ENCODE data around the gene ARL11.

Gene ARL11

GRCh38 chr13:49604570-49604969 is 23.7 kb upstream of the ARL11 start:
- no peaks in the 10 kb centered on the region for H4K20me1 ChIP-seq (ENCODE audit: insufficient read depth, low read length)
- H3K4me3 ChIP-seq (ENCODE audit: low read depth in 1 of 2, low read length in 2 of 2): no peak overlapping the region
- ATAC-seq (ENCODE audit: insufficient read depth, low read depth) (no peak), DNase-seq (no peak)
- H3K27me3 ChIP-seq (ENCODE audit: insufficient read depth, low read length, poor library complexity): no peaks in the 10 kb centered on the region
- TF ChIP-seq, protein P1, sequence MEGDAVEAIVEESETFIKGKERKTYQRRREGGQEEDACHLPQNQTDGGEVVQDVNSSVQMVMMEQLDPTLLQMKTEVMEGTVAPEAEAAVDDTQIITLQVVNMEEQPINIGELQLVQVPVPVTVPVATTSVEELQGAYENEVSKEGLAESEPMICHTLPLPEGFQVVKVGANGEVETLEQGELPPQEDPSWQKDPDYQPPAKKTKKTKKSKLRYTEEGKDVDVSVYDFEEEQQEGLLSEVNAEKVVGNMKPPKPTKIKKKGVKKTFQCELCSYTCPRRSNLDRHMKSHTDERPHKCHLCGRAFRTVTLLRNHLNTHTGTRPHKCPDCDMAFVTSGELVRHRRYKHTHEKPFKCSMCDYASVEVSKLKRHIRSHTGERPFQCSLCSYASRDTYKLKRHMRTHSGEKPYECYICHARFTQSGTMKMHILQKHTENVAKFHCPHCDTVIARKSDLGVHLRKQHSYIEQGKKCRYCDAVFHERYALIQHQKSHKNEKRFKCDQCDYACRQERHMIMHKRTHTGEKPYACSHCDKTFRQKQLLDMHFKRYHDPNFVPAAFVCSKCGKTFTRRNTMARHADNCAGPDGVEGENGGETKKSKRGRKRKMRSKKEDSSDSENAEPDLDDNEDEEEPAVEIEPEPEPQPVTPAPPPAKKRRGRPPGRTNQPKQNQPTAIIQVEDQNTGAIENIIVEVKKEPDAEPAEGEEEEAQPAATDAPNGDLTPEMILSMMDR (IDR thresholded peaks at IDR 0.05; ENCODE audit: borderline replicate concordance, extremely low read depth, low read length, poor library complexity, severe bottlenecking): no peak
- no peak for TF ChIP-seq EZH2 (IDR thresholded peaks at IDR 0.05; ENCODE audit: borderline replicate concordance, low read depth, low read length, severe bottlenecking)
- H3K4me1 ChIP-seq (ENCODE audit: insufficient read depth, low read length): peaks cover 6% of the 10 kb centered on the region
- no peak overlapping the region for H3K9ac ChIP-seq (ENCODE audit: low read depth, low read length)
- no peak overlapping the region for H3K27ac ChIP-seq (ENCODE audit: low read length)
- no peak overlapping the region for H2AFZ ChIP-seq (ENCODE audit: low read depth, low read length)
- no peaks in the 10 kb centered on the region for H3K9me3 ChIP-seq (ENCODE audit: insufficient read depth, low read length, severe bottlenecking)
- no peaks in the 10 kb centered on the region for H3K36me3 ChIP-seq (ENCODE audit: insufficient read depth, low read length)
- no peak overlapping the region for H3K4me2 ChIP-seq (ENCODE audit: insufficient read depth, low read length)
- no peaks in the 10 kb centered on the region for H3K79me2 ChIP-seq (ENCODE audit: insufficient read depth, low read length)

DNA sequence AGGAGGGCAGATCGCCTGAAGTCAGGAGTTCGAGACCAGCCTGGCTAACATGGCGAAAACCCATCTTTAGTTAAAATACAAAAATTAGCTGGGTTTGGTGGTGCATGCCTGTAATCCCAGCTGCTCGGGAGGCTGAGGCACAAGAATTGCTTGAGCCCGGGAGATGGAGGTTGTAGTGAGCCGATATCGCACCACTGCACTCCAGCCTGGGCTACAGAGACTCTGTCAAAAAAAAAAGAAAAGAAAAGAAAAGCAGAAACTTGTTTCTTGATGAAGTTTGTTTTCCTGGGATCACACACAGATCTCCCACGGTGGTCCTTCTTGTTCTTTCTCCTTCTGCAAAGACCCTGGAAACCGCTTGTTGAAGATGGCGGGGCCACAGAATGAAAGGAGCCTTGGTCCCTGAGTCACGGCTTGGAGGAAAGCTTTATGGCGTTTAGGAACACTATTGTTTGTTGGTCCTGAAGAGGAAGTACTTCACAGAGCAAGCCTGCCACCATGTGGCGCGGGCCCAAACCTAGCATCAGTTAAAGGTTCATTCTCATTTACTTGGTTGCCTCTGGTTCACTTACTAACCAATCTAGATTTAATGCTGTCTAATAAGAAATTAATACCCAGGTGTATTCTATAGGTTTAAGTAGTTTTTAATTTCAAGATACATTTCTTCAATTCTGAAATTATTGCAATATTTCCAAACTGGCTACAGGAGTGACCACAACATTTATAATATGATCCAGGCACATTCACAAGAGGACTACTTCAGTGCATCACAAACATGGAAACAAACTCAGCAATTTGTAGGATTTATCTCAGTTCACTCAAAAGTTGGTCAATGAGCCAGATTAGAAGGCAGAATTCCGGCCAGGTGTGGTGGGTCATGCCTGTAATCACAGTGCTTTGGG is 21.3 kb upstream of the ARL11 start:
- Histone ChIP-seq H3K36me3 (ENCODE audit: insufficient read depth, low read length) (no peaks in the 10 kb centered on the region), H3K4me2 (ENCODE audit: insufficient read depth, low read length) (peak overlapping the region; percentile 65), H3K4me1 (ENCODE audit: insufficient read depth, low read length) (peaks cover 6% of the 10 kb centered on the region), H3K9me3 (ENCODE audit: insufficient read depth, low read length, severe bottlenecking) (no peaks in the 10 kb centered on the region), H3K79me2 (ENCODE audit: insufficient read depth, low read length) (no peaks in the 10 kb centered on the region), H3K27ac (ENCODE audit: low read length) (peak overlapping the region; percentile 58), H3K4me3 (ENCODE audit: low read depth in 1 of 2, low read length in 2 of 2) (peak overlapping the region in 1 of 2 experiments; percentile 48; a peak in 2 of 4 replicates), H4K20me1 (ENCODE audit: insufficient read depth, low read length) (no peaks in the 10 kb centered on the region), H2AFZ (ENCODE audit: low read depth, low read length) (peak overlapping the region; percentile 94), H3K27me3 (ENCODE audit: insufficient read depth, low read length, poor library complexity) (no peaks in the 10 kb centered on the region), H3K9ac (ENCODE audit: low read depth, low read length) (peak overlapping the region; percentile 45)
- no peak for TF ChIP-seq EZH2 (IDR thresholded peaks at IDR 0.05; ENCODE audit: borderline replicate concordance, low read depth, low read length, severe bottlenecking)
- TF ChIP-seq, protein P1 (IDR thresholded peaks at IDR 0.05; ENCODE audit: borderline replicate concordance, extremely low read depth, low read length, poor library complexity, severe bottlenecking): peak; percentile 89
- DNase-seq (peak; percentile 86), ATAC-seq (ENCODE audit: insufficient read depth, low read depth) (peak; percentile 100)

GRCh38 chr13:49607761-49608160 is 20.5 kb upstream of the ARL11 start:
- H4K20me1 ChIP-seq (ENCODE audit: insufficient read depth, low read length): no peaks in the 10 kb centered on the region
- H3K27me3 ChIP-seq (ENCODE audit: insufficient read depth, low read length, poor library complexity): no peaks in the 10 kb centered on the region
- no peak overlapping the region for H3K4me2 ChIP-seq (ENCODE audit: insufficient read depth, low read length)
- no peak overlapping the region for H3K4me3 ChIP-seq (ENCODE audit: low read depth in 1 of 2, low read length in 2 of 2)
- DNase-seq: no peak
- no peaks in the 10 kb centered on the region for H3K9me3 ChIP-seq (ENCODE audit: insufficient read depth, low read length, severe bottlenecking)
- no peak overlapping the region; the same call in 1 of the 2 replicates for H3K9ac ChIP-seq (ENCODE audit: low read depth, low read length)
- TF ChIP-seq, protein P1 (IDR thresholded peaks at IDR 0.05; ENCODE audit: borderline replicate concordance, extremely low read depth, low read length, poor library complexity, severe bottlenecking): no peak
- TF ChIP-seq EZH2 (IDR thresholded peaks at IDR 0.05; ENCODE audit: borderline replicate concordance, low read depth, low read length, severe bottlenecking): no peak
- peak overlapping the region; percentile 19; the same call in 1 of the 2 replicates for H2AFZ ChIP-seq (ENCODE audit: low read depth, low read length)
- no peak overlapping the region for H3K27ac ChIP-seq (ENCODE audit: low read length)
- no peaks in the 10 kb centered on the region for H3K36me3 ChIP-seq (ENCODE audit: insufficient read depth, low read length)
- peaks cover 6% of the 10 kb centered on the region for H3K4me1 ChIP-seq (ENCODE audit: insufficient read depth, low read length)
- no peak for ATAC-seq (ENCODE audit: insufficient read depth, low read depth)
- H3K79me2 ChIP-seq (ENCODE audit: insufficient read depth, low read length): no peaks in the 10 kb centered on the region

All from DND-41 (cell line).